ENCODE data around the gene HLA-A.
"Not testable (repeated sequence)": the region's sequence is repeated elsewhere in the genome, so short reads cannot be mapped to it uniquely, and the experiment has no call there.

HLA-A gene

GRCh38 chr6:29926413-29927274, 15.7 kb upstream of the HLA-A start (continued):
- no peak for TF ChIP-seq ZFP3 (CRISPR knock-in tag; IDR thresholded peaks at IDR 0.05)
- TF ChIP-seq ISL1 (CRISPR knock-in tag; IDR thresholded peaks at IDR 0.05): no peak
- TF ChIP-seq GLIS3 (CRISPR knock-in tag; IDR thresholded peaks at IDR 0.05): no peak
- no peak for TF ChIP-seq PPARA (CRISPR knock-in tag; IDR thresholded peaks at IDR 0.05; ENCODE audit: borderline replicate concordance)
- TF ChIP-seq ESRRG (CRISPR knock-in tag; IDR thresholded peaks at IDR 0.05): no peak
- TF ChIP-seq POU6F1 (CRISPR knock-in tag; IDR thresholded peaks at IDR 0.05; ENCODE audit: borderline replicate concordance, low read depth): no peak

- TF ChIP-seq ARNTL (CRISPR knock-in tag; IDR thresholded peaks at IDR 0.05; ENCODE audit: borderline replicate concordance, low read depth) (no peak), PATZ1 (CRISPR knock-in tag; IDR thresholded peaks at IDR 0.05; ENCODE audit: borderline replicate concordance) (no peak), CREB5 (CRISPR knock-in tag; IDR thresholded peaks at IDR 0.05; ENCODE audit: low read depth) (no peak), SNAI2 (CRISPR knock-in tag; IDR thresholded peaks at IDR 0.05) (no peak), ZNF8 (CRISPR knock-in tag; IDR thresholded peaks at IDR 0.05) (no peak), RARB (CRISPR knock-in tag; IDR thresholded peaks at IDR 0.05) (no peak), OSR1 (CRISPR knock-in tag; IDR thresholded peaks at IDR 0.05) (no peak), ZC3H10 (CRISPR knock-in tag; IDR thresholded peaks at IDR 0.05) (no peak), CSDC2 (CRISPR knock-in tag; IDR thresholded peaks at IDR 0.05) (no peak), TCF4 (CRISPR knock-in tag; IDR thresholded peaks at IDR 0.05; ENCODE audit: borderline replicate concordance) (no peak)
- no peak for ATAC-seq
These were observed 15.1 kb upstream of the HLA-A start for GRCh38 chr6:29927275-29927569.

GRCh38 chr6:29927841-29928388, 14.4 kb upstream of the HLA-A start:
- TF ChIP-seq PPARA (CRISPR knock-in tag; IDR thresholded peaks at IDR 0.05; ENCODE audit: borderline replicate concordance) (no peak), ZNF70 (CRISPR knock-in tag; IDR thresholded peaks at IDR 0.05) (no peak), TSHZ2 (CRISPR knock-in tag; IDR thresholded peaks at IDR 0.05) (no peak), ZNF8 (CRISPR knock-in tag; IDR thresholded peaks at IDR 0.05) (no peak), ESRRG (CRISPR knock-in tag; IDR thresholded peaks at IDR 0.05) (no peak), ARNTL (CRISPR knock-in tag; IDR thresholded peaks at IDR 0.05; ENCODE audit: borderline replicate concordance, low read depth) (no peak)
- no peak for ATAC-seq

- not testable (repeated sequence) for ATAC-seq
These were observed 12.3 kb upstream of the HLA-A start for GRCh38 chr6:29930047-29930446.

GRCh38 chr6:29933955-29934354, 8.4 kb upstream of the HLA-A start:
- ATAC-seq: no peak
- no peak for TF ChIP-seq ZNF70 (CRISPR knock-in tag; IDR thresholded peaks at IDR 0.05)
- TF ChIP-seq TSHZ2 (CRISPR knock-in tag; IDR thresholded peaks at IDR 0.05): no peak
- TF ChIP-seq ZFP3 (CRISPR knock-in tag; IDR thresholded peaks at IDR 0.05): no peak
- no peak for TF ChIP-seq CSRNP3 (CRISPR knock-in tag; IDR thresholded peaks at IDR 0.05)
- TF ChIP-seq ESRRG (CRISPR knock-in tag; IDR thresholded peaks at IDR 0.05): no peak
- TF ChIP-seq ZNF565 (CRISPR knock-in tag; conservative IDR thresholded peaks at IDR 0.05; ENCODE audit: low read depth): no peak
- no peak for TF ChIP-seq BACH2 (CRISPR knock-in tag; IDR thresholded peaks at IDR 0.05; ENCODE audit: borderline replicate concordance)
- TF ChIP-seq ISL1 (CRISPR knock-in tag; IDR thresholded peaks at IDR 0.05): no peak
- no peak for TF ChIP-seq CSDC2 (CRISPR knock-in tag; IDR thresholded peaks at IDR 0.05)
- TF ChIP-seq RARB (CRISPR knock-in tag; IDR thresholded peaks at IDR 0.05): no peak
- TF ChIP-seq ZC3H10 (CRISPR knock-in tag; IDR thresholded peaks at IDR 0.05): no peak
- no peak for TF ChIP-seq OSR1 (CRISPR knock-in tag; IDR thresholded peaks at IDR 0.05)

Measured in SK-N-SH treated with all-trans-retinoic acid at 6 μM for 48 hours (cell line).